H1 (cell line): Measurements from ENCODE around the gene DCLRE1A. TPM values are rescaled to one million over a fixed set of nuclear protein-coding genes. Genes with fewer than 3 reads are reported as not detected.

ENCODE experiments used
- CTCF ChIA-PET: fragments of 300-600 bp; sonication (Branson Sonifier 250); formaldehyde crosslinking; loops from one replicate; lab custom pipeline; 2021; ENCODE audit not compliant: partially characterized antibody; lab: Charles Lee
- POLR2A ChIA-PET: fragments of 300-600 bp; sonication (Branson Sonifier 250); formaldehyde crosslinking; loops from one replicate; lab custom pipeline; 2021; ENCODE audit warnings: inconsistent platforms; ENCODE audit not compliant: partially characterized antibody; lab: Charles Lee
- DNase-seq, 2 experiments: peaks; one replicate each; pipeline versions ENCODE4 v3.0.0 to v3.0.0-alpha.2; 2010 to 2022; ENCODE audit warnings: low spot score in 2 of 2, low read depth in 1 of 2, mixed read lengths in 1 of 2
- FAIRE-seq: peaks from 2 replicates; lab custom pipeline; 2011; peaks lifted over from hg19 to GRCh38; lab: Jason Lieb, UNC
- H2AFZ ChIP-seq: 2 replicates; pipeline ENCODE4 v1.8.1; 2012; ENCODE audit warnings: low read length, inconsistent platforms
- H2AK5ac ChIP-seq: 2 replicates; pipeline ENCODE4 v1.6.1; 2013; ENCODE audit warnings: low read depth, low read length
- H2BK120ac ChIP-seq: replicated peaks from 2 replicates; pipeline ENCODE3; 2013; ENCODE audit warnings: low read depth, low read length, inconsistent platforms
- H2BK12ac ChIP-seq: 2 replicates; pipeline ENCODE4 v1.6.1; 2013; ENCODE audit warnings: low read depth, low read length
- H2BK15ac ChIP-seq: 2 replicates; pipeline ENCODE4 v1.6.1; 2013; ENCODE audit warnings: low read length
- H2BK20ac ChIP-seq: 2 replicates; pipeline ENCODE4 v1.6.1; 2013; ENCODE audit warnings: low read length
- H2BK5ac ChIP-seq: 2 replicates; pipeline ENCODE4 v1.6.1; 2013; ENCODE audit warnings: low read depth, low read length
- H3K14ac ChIP-seq: 2 replicates; pipeline ENCODE4 v1.6.1; 2013; ENCODE audit warnings: inconsistent platforms; ENCODE audit not compliant: insufficient read length
- H3K18ac ChIP-seq: 2 replicates; pipeline ENCODE4 v1.6.1; 2013; ENCODE audit warnings: low read length; ENCODE audit errors: extremely low read depth
- H3K23ac ChIP-seq: 2 replicates; pipeline ENCODE4 v1.6.1; 2013; ENCODE audit warnings: inconsistent platforms; ENCODE audit not compliant: insufficient read length
- H3K23me2 ChIP-seq: 2 replicates; pipeline ENCODE4 v1.6.1; 2013; ENCODE audit warnings: low read depth, low read length
- H3K27ac ChIP-seq: 2 replicates; pipeline ENCODE4 v1.6.1; 2011; ENCODE audit warnings: low read depth, low read length, inconsistent platforms
- H3K27me3 ChIP-seq, 4 experiments: replicated peaks in 1 of 4; 1 replicate in 1 of 4; 2 replicates in 3 of 4; pipeline versions ENCODE4 v1.6.1 to v1.8.1; 2011 to 2013; ENCODE audit warnings: low read length in 3 of 4, mild to moderate bottlenecking in 3 of 4, inconsistent platforms in 2 of 4, mixed read lengths in 2 of 4, moderate library complexity in 1 of 4; ENCODE audit not compliant: control insufficient read depth in 3 of 4, insufficient read depth in 3 of 4; ENCODE audit errors: extremely low read depth in 1 of 4
- H3K36me3 ChIP-seq, 4 experiments: 2 replicates each; pipeline versions ENCODE4 v1.6.1 to v1.8.1; 2011 to 2013; ENCODE audit warnings: mild to moderate bottlenecking in 4 of 4, low read length in 3 of 4, moderate library complexity in 2 of 4, control low read depth in 1 of 4, inconsistent platforms in 1 of 4; ENCODE audit not compliant: insufficient read depth in 4 of 4, control insufficient read depth in 2 of 4
- H3K4ac ChIP-seq: replicated peaks from 2 replicates; pipeline ENCODE3; 2013; ENCODE audit warnings: low read length, low read depth, mixed read lengths, inconsistent platforms; ENCODE audit not compliant: insufficient read length
- H3K4me1 ChIP-seq, 4 experiments: replicated peaks in 1 of 4; 1 replicate in 1 of 4; 2 replicates in 3 of 4; pipeline versions ENCODE4 v1.6.1 to v1.8.1; 2011 to 2013; ENCODE audit warnings: low read length in 3 of 4, inconsistent platforms in 2 of 4, mixed read lengths in 1 of 4; ENCODE audit not compliant: insufficient read depth in 4 of 4, control insufficient read depth in 3 of 4
- H3K4me2 ChIP-seq, 2 experiments: 2 replicates each; pipeline versions ENCODE4 v1.6.1 to v1.8.1; 2011 to 2013; ENCODE audit warnings: low read depth in 2 of 2, low read length in 2 of 2, control low read depth in 1 of 2, inconsistent platforms in 1 of 2, mild to moderate bottlenecking in 1 of 2; ENCODE audit not compliant: insufficient read depth in 1 of 2
- H3K4me3 ChIP-seq, 4 experiments: fragments of 200-600, 300-600 bp in 1 of 4; sonication (generic), shearing (Covaris generic), sonication (Bioruptor Twin) in 1 of 4; 2 replicates each; pipeline versions ENCODE4 v1.5.1 to v1.8.1; 2011 to 2016; ENCODE audit warnings: low read length in 4 of 4, low read depth in 3 of 4, control low read depth in 2 of 4, inconsistent platforms in 2 of 4, mild to moderate bottlenecking in 2 of 4, mixed read lengths in 1 of 4, moderate library complexity in 1 of 4; ENCODE audit not compliant: insufficient read depth in 2 of 4; ENCODE audit errors: extremely low read depth in 1 of 4
- H3K56ac ChIP-seq: replicated peaks from 2 replicates; pipeline ENCODE3; 2013; ENCODE audit warnings: low read depth, mild to moderate bottlenecking, mixed read lengths, low read length, inconsistent platforms; ENCODE audit not compliant: insufficient read length
- H3K79me1 ChIP-seq: 2 replicates; pipeline ENCODE4 v1.6.1; 2013; ENCODE audit warnings: low read depth, low read length, control low read depth
- H3K79me2 ChIP-seq, 2 experiments: 2 replicates each; pipeline versions ENCODE4 v1.6.1 to v1.8.1; 2012 to 2013; ENCODE audit warnings: low read length in 2 of 2, mild to moderate bottlenecking in 2 of 2, inconsistent platforms in 1 of 2; ENCODE audit not compliant: insufficient read depth in 2 of 2, control insufficient read depth in 1 of 2
- H3K9ac ChIP-seq, 4 experiments: replicated peaks in 1 of 4; 1 replicate in 1 of 4; 2 replicates in 3 of 4; pipeline versions ENCODE4 v1.6.1 to v1.8.1; 2011 to 2013; ENCODE audit warnings: low read depth in 3 of 4, low read length in 3 of 4, control low read depth in 2 of 4, mild to moderate bottlenecking in 2 of 4, moderate library complexity in 2 of 4, inconsistent platforms in 1 of 4; ENCODE audit errors: extremely low read depth in 1 of 4
- H3K9me3 ChIP-seq, 2 experiments: 2 replicates each; pipeline versions ENCODE4 v1.6.1 to v1.8.1; 2012 to 2013; ENCODE audit warnings: mild to moderate bottlenecking in 2 of 2, moderate library complexity in 2 of 2, control low read depth in 1 of 2, inconsistent platforms in 1 of 2, low read depth in 1 of 2, low read length in 1 of 2, mixed read lengths in 1 of 2; ENCODE audit not compliant: insufficient read depth in 2 of 2
- H4K20me1 ChIP-seq, 2 experiments: replicated peaks in 1 of 2; 2 replicates each; pipeline versions ENCODE3 to v1.8.1; 2011 to 2013; ENCODE audit warnings: inconsistent platforms in 2 of 2, low read length in 2 of 2, mild to moderate bottlenecking in 1 of 2; ENCODE audit not compliant: insufficient read depth in 2 of 2, control insufficient read depth in 1 of 2
- H4K5ac ChIP-seq: 2 replicates; pipeline ENCODE4 v1.6.1; 2013; ENCODE audit warnings: low read length, low read depth, mixed read lengths, inconsistent platforms; ENCODE audit not compliant: insufficient read length
- H4K8ac ChIP-seq: 2 replicates; pipeline ENCODE4 v1.8.0; 2013; ENCODE audit warnings: mild to moderate bottlenecking, moderate library complexity, low read length, inconsistent platforms; ENCODE audit not compliant: insufficient read depth; ENCODE audit errors: extremely low read depth
- H4K91ac ChIP-seq: replicated peaks from 2 replicates; pipeline ENCODE3; 2013; ENCODE audit warnings: low read length, mixed read lengths, inconsistent platforms; ENCODE audit not compliant: insufficient read length
- HDAC2 ChIP-seq, 2 experiments: fragments of 300-600 bp in 1 of 2; sonication (generic) in 1 of 2; IDR thresholded peaks; 2 replicates each; pipeline ENCODE4 v1.6.1; 2011 to 2012; ENCODE audit warnings: low read depth in 2 of 2, low read length in 2 of 2, mild to moderate bottlenecking in 2 of 2, moderate library complexity in 2 of 2, borderline replicate concordance in 1 of 2, inconsistent platforms in 1 of 2
- WGBS, 2 experiments: shearing (Covaris generic) in 1 of 2; methylation state at CpG; one replicate each; pipeline versions ENCODE4 v1.1.6 to v1.1.7; 2013 to 2015; ENCODE audit warnings: low lambda C conversion rate in 2 of 2, mixed read lengths in 2 of 2, inconsistent platforms in 1 of 2, low coverage in 1 of 2, missing lambda C conversion rate in 1 of 2; ENCODE audit not compliant: insufficient replicate concordance in 2 of 2, insufficient coverage in 1 of 2, insufficient read length in 1 of 2; ENCODE audit errors: extremely low coverage in 1 of 2, missing lambda C conversion rate in 1 of 2; 5-methylcytosine and 5-hydroxymethylcytosine counted together
- polyA plus RNA-seq, 7 experiments: library from polyadenylated mRNA; depleted of rRNA in 3 of 7; stranded (reverse) in 5 of 7; unstranded in 2 of 7; fragments of >200 nt in 5 of 7; fragments of 200-250 nt in 2 of 7; gene quantifications; 1 replicate in 5 of 7; 2 replicates in 1 of 7; 4 replicates in 1 of 7; pipeline versions ENCODE4 v1.2.1 to v1.2.3, GENCODE V29; 2011 to 2013; ENCODE audit warnings: missing spikeins in 2 of 7, mixed read lengths in 2 of 7
- total RNA-seq: library from RNA; stranded (reverse); fragmentation: NEBNext Ultra II Directional; extraction: Animal tissue kit (Norgen Biotek cat#: 25700); gene quantifications from 2 replicates; pipeline ENCODE4 v1.2.1, GENCODE V29; 2021

Gene DCLRE1A
- total and polyA plus RNA-seq, 2 of the 8 experiments (the other 6 are each of a cell fraction or from before 2014, with no cell fraction given), result 8.1 to 10.1 TPM

DNA sequence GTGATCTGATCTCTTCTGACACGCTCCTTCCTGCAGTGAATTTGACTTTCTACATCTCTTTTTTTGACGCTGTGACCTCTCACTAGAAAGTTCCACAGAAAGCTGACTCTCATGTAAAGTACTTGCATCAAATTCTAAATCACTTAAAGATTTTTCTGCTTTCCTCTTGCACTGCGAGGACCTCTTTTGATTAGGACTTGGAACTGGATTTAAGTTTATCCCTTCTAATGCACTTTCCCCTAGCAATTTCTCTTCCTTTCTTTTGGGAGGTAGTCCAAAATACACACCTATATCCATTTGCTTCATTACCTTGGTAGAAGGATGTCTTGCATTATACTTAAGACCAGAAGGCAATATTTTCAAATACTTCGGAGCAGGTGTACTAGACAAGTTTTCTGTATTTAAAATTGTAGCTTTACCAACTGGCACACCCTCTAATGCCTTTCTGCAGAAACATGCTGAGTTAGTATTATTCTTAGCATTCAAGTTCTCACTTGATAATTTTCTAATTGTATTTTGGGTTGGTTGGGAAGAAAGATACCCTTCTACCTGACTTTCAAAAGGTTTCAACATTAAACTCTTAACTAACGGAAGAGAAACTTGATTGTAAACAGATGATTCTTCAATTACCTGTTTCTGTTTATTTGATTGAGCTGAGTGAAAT lies 4.6 kb downstream of the DCLRE1A start:
- H2AFZ ChIP-seq, result no peak overlapping the region
- no peak overlapping the region for H3K14ac ChIP-seq
- no peak overlapping the region for H3K27ac ChIP-seq
- H3K9ac ChIP-seq, result no peak overlapping the region
- no peak overlapping the region for H4K5ac ChIP-seq
- no peak overlapping the region for H3K23ac ChIP-seq
- H3K9me3 ChIP-seq, result no peaks in the 10 kb centered on the region
- no peak overlapping the region for H2BK5ac ChIP-seq
- CTCF ChIA-PET, result interaction anchor here (0.8 to 1.0 kb wide), 2 partner anchors 10 to 28 kb away, joined by 3 to 5 read pairs; no protein-coding TSS in a partner anchor
- H3K4ac ChIP-seq, result no peak overlapping the region
- no peak overlapping the region for H3K4me3 ChIP-seq
- no peak for DNase-seq
- H3K36me3 ChIP-seq, result peaks cover 0 to 12% (median 3%) of the 10 kb centered on the region in 4 experiments; a peak in 4 of 8 replicates
- peaks cover 4% of the 10 kb centered on the region; the same call in 1 of the 2 replicates for H3K23me2 ChIP-seq
- H2AK5ac ChIP-seq, result no peak overlapping the region
- H4K8ac ChIP-seq, result no peak overlapping the region
- no peak for FAIRE-seq
- peaks cover 0 to 2% (median 0%) of the 10 kb centered on the region in 4 experiments; a peak in 1 of 7 replicates for H3K4me1 ChIP-seq
- POLR2A ChIA-PET, result no interaction called here
- no peak overlapping the region for H4K91ac ChIP-seq
- no peak overlapping the region for H2BK12ac ChIP-seq
- H2BK20ac ChIP-seq, result no peak overlapping the region
- H2BK120ac ChIP-seq, result no peak overlapping the region
- H4K20me1 ChIP-seq, result no peaks in the 10 kb centered on the region
- WGBS, 2 experiments, result 96% methylated on average over 5 of the region's 5 CpGs; no CpG with 5 or more reads in 1 of the 2 experiments
- no peaks in the 10 kb centered on the region for H3K79me1 ChIP-seq
- H3K27me3 ChIP-seq, result no peaks in the 10 kb centered on the region
- H3K4me2 ChIP-seq, result no peak overlapping the region
- H3K79me2 ChIP-seq, result peaks cover 0 to 10% of the 10 kb centered on the region in 2 experiments; a peak in 1 of 4 replicates
- no peak overlapping the region for H3K56ac ChIP-seq
- no peak overlapping the region for H3K18ac ChIP-seq
- no peak overlapping the region for H2BK15ac ChIP-seq
- no peak for TF ChIP-seq HDAC2 (IDR thresholded peaks at IDR 0.05; ENCODE audit: borderline replicate concordance in 1 of 2, low read depth in 2 of 2, low read length in 2 of 2)
